HCT116 (cell line): ENCODE data around the gene TBC1D30.

Experiments used
- CTCF ChIP-seq, 3 experiments: fragments of 200-600 bp in 1 of 3; sonication (generic) in 1 of 3; IDR thresholded peaks in 2 of 3; conservative IDR thresholded peaks in 1 of 3; 2 replicates each; pipeline ENCODE4 v1.5.1; 2012 to 2017; ENCODE audit warnings: low read depth in 2 of 3, low read length in 2 of 3, antibody characterized with exemption in 1 of 3, borderline replicate concordance in 1 of 3, control low read depth in 1 of 3, mild to moderate bottlenecking in 1 of 3, mixed read lengths in 1 of 3, mixed run types in 1 of 3, moderate library complexity in 1 of 3; ENCODE audit not compliant: insufficient read depth in 1 of 3
- POLR2A ChIP-seq: IDR thresholded peaks from 2 replicates; pipeline ENCODE4 v1.7.0; 2011; ENCODE audit warnings: borderline replicate concordance; ENCODE audit not compliant: insufficient read depth, insufficient read length; ENCODE audit errors: extremely low read depth
- POLR2AphosphoS5 ChIP-seq: IDR thresholded peaks from 2 replicates; pipeline ENCODE4 v1.6.1; 2011; ENCODE audit warnings: mild to moderate bottlenecking, low read depth, low read length, moderate library complexity
- RAD21 ChIP-seq: IDR thresholded peaks from 2 replicates; pipeline ENCODE4 v1.6.1; 2012; ENCODE audit warnings: low read depth, mild to moderate bottlenecking
- REST ChIP-seq: IDR thresholded peaks from 2 replicates; pipeline ENCODE4 v1.6.1; 2012; ENCODE audit warnings: low read depth
- SRF ChIP-seq: IDR thresholded peaks from 2 replicates; pipeline ENCODE4 v1.6.1; 2012; ENCODE audit warnings: low read depth
- TCF7L2 ChIP-seq: IDR thresholded peaks from 2 replicates; pipeline ENCODE4 v1.7.0; 2011; ENCODE audit warnings: borderline replicate concordance, inconsistent platforms; ENCODE audit not compliant: insufficient read depth, insufficient read length; ENCODE audit errors: extremely low read depth

GRCh38 chr12:64858882-64859605 lies 34.6 kb downstream of the TBC1D30 start:
- TF ChIP-seq POLR2A (no peak), CTCF (IDR thresholded peaks at IDR 0.05 in 2 of 3, conservative IDR thresholded peaks at IDR 0.05 in 1 of 3; ENCODE audit: borderline replicate concordance in 1 of 3, insufficient read depth in 1 of 3, low read depth in 2 of 3, low read length in 2 of 3) (no peak), POLR2AphosphoS5 (no peak), RAD21 (no peak), REST (no peak), TCF7L2 (no peak), SRF (no peak)
